ENCODE data around the gene NEUROD6.

DNA sequence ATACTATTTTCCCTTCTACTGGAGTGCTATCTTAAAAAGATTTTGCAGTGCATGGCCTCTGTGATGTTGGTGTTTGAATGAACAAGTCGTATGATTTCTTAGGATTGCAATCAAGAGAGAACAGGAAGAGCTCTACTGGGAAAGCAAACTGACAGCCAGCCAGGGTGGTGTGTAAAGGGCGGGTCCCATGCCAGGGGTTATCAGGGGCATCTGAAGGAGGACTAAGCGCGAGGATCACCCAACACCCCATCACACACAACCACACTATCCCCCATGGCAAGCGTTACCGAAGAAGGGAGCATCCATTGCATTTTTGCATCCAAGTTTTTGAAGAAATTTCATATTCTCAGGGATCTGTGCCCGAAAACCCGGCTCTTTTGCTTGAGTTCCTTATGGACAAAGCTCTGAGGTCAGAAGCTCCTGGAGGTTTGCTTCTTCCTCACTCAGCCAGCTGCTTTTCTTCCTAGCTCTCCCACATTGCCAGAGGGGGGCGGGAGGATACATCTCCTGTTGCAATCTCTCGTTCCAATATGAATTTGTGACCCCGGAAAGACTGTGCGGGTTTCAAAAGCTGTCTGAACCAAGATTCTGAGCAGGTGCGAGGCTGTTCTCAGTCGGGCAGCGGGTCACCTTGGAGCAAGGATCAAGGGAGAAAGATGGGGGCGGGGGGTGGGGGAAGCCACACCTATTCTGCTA is 5.2 kb downstream of the NEUROD6 start:
- no peak for TF ChIP-seq POLR2A (IDR thresholded peaks at IDR 0.05; ENCODE audit: extremely low read depth, insufficient read length)
- TF ChIP-seq, protein P1, sequence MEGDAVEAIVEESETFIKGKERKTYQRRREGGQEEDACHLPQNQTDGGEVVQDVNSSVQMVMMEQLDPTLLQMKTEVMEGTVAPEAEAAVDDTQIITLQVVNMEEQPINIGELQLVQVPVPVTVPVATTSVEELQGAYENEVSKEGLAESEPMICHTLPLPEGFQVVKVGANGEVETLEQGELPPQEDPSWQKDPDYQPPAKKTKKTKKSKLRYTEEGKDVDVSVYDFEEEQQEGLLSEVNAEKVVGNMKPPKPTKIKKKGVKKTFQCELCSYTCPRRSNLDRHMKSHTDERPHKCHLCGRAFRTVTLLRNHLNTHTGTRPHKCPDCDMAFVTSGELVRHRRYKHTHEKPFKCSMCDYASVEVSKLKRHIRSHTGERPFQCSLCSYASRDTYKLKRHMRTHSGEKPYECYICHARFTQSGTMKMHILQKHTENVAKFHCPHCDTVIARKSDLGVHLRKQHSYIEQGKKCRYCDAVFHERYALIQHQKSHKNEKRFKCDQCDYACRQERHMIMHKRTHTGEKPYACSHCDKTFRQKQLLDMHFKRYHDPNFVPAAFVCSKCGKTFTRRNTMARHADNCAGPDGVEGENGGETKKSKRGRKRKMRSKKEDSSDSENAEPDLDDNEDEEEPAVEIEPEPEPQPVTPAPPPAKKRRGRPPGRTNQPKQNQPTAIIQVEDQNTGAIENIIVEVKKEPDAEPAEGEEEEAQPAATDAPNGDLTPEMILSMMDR (IDR thresholded peaks at IDR 0.05; ENCODE audit: low read depth, low read length) = no peak

All from NB4 (cell line).